ENCODE data around the gene FBXL14. TPM values are rescaled to one million over a fixed set of nuclear protein-coding genes. Genes with fewer than 3 reads are reported as not detected.

The FBXL14 gene
- total RNA-seq, 2 donors from 2014 or later: 6.3 to 11.3 TPM

- H3K27me3 ChIP-seq: no peaks in the 10 kb centered on the region
- no peak for TF ChIP-seq CTCF (IDR thresholded peaks at IDR 0.05)
Observed at GRCh38 chr12:1539135-1539534, 55.2 kb downstream of the FBXL14 start.

GRCh38 chr12:1536817-1537216 is 57.6 kb downstream of the FBXL14 start:
- no peak for TF ChIP-seq CTCF (IDR thresholded peaks at IDR 0.05)
- no peak overlapping the region for H3K27ac ChIP-seq
- DNase-seq (ENCODE audit: low spot score): no peak
- peaks cover 0 to 1% of the 10 kb centered on the region in 2 donors for H3K4me1 ChIP-seq
- no peaks in the 10 kb centered on the region for H3K9me3 ChIP-seq
- H3K36me3 ChIP-seq: no peaks in the 10 kb centered on the region
- H3K4me3 ChIP-seq: no peak overlapping the region
- H3K27me3 ChIP-seq: no peaks in the 10 kb centered on the region

More at GRCh38 chr12:1539135-1539534, 55.2 kb downstream of the FBXL14 start:
- Histone ChIP-seq H3K4me1 (no peaks in the 10 kb centered on the region), H3K27ac (no peak overlapping the region), H3K9me3 (no peaks in the 10 kb centered on the region), H3K4me3 (no peak overlapping the region), H3K36me3 (no peaks in the 10 kb centered on the region)
- DNase-seq (ENCODE audit: low spot score): no peak

- no peak for DNase-seq (ENCODE audit: low spot score)
- H3K4me1 ChIP-seq: peaks cover 0 to 10% of the 10 kb centered on the region in 2 donors
- no peaks in the 10 kb centered on the region for H3K9me3 ChIP-seq
- no peak overlapping the region for H3K4me3 ChIP-seq
- no peak overlapping the region for H3K27ac ChIP-seq
- H3K27me3 ChIP-seq: no peaks in the 10 kb centered on the region
- H3K36me3 ChIP-seq: no peaks in the 10 kb centered on the region
- no peak for TF ChIP-seq CTCF (IDR thresholded peaks at IDR 0.05)
Observed at GRCh38 chr12:1534748-1535147, 59.6 kb downstream of the FBXL14 start.

- Histone ChIP-seq H3K9me3 (no peaks in the 10 kb centered on the region), H3K27me3 (no peaks in the 10 kb centered on the region), H3K36me3 (no peaks in the 10 kb centered on the region), H3K4me1 (peaks cover 0 to 10% of the 10 kb centered on the region in 2 donors), H3K4me3 (no peak overlapping the region), H3K27ac (no peak overlapping the region)
- no peak for DNase-seq (ENCODE audit: low spot score)
- no peak for TF ChIP-seq CTCF (IDR thresholded peaks at IDR 0.05)
Observed at GRCh38 chr12:1533602-1534304, 60.6 kb downstream of the FBXL14 start.

- Histone ChIP-seq H3K4me3 (no peak overlapping the region), H3K27ac (no peak overlapping the region), H3K9me3 (no peaks in the 10 kb centered on the region), H3K27me3 (no peaks in the 10 kb centered on the region), H3K36me3 (no peaks in the 10 kb centered on the region), H3K4me1 (peaks cover 0 to 10% of the 10 kb centered on the region in 2 donors)
- no peak for DNase-seq (ENCODE audit: low spot score)
- no peak for TF ChIP-seq CTCF (IDR thresholded peaks at IDR 0.05)
Observed at GRCh38 chr12:1533205-1533601, 61.2 kb downstream of the FBXL14 start.
